ENCODE data around the gene INO80C.

DNA sequence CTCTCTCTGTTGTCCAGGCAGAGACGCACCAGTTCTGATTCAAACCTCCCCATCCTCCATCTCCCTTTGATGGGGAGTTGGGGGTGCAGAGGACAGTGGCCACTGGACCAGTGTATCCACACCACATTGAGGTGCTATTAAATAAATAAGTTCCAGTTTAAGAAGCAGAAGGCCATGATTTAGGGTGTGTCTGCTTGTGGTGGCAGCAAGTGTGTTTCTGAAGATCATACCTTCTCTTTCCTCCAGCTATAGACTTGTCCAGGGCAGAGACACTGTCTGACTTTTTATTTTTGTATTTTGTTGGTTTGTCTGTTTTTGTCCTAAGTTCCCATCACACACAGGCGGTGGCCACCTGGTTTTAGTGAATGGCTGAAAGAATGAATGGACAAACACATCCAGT, 16.5 kb upstream of the INO80C start:
- TF ChIP-seq, protein P1, sequence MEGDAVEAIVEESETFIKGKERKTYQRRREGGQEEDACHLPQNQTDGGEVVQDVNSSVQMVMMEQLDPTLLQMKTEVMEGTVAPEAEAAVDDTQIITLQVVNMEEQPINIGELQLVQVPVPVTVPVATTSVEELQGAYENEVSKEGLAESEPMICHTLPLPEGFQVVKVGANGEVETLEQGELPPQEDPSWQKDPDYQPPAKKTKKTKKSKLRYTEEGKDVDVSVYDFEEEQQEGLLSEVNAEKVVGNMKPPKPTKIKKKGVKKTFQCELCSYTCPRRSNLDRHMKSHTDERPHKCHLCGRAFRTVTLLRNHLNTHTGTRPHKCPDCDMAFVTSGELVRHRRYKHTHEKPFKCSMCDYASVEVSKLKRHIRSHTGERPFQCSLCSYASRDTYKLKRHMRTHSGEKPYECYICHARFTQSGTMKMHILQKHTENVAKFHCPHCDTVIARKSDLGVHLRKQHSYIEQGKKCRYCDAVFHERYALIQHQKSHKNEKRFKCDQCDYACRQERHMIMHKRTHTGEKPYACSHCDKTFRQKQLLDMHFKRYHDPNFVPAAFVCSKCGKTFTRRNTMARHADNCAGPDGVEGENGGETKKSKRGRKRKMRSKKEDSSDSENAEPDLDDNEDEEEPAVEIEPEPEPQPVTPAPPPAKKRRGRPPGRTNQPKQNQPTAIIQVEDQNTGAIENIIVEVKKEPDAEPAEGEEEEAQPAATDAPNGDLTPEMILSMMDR (IDR thresholded peaks at IDR 0.05; ENCODE audit: low read length), result no peak
- TF ChIP-seq EZH2 (IDR thresholded peaks at IDR 0.05; ENCODE audit: borderline replicate concordance, low read length), result no peak
